HepG2 (cell line): ENCODE data around the gene RIMBP3C. TPM values are rescaled to one million over a fixed set of nuclear protein-coding genes. Genes with fewer than 3 reads are reported as not detected.

Experiments used
- ATRX ChIP-seq: sonication (generic); formaldehyde crosslinking; IDR thresholded peaks from 2 replicates; pipeline ENCODE4 v1.4.0; 2020; ENCODE audit warnings: missing genetic modification reagents, borderline replicate concordance
- BORCS8-MEF2B ChIP-seq: sonication (generic); formaldehyde crosslinking; IDR thresholded peaks from 2 replicates; pipeline ENCODE4 v1.8.0; 2022; ENCODE audit warnings: mild to moderate bottlenecking, missing genetic modification reagents
- CCDC6 ChIP-seq: sonication (generic); formaldehyde crosslinking; IDR thresholded peaks from 2 replicates; pipeline ENCODE4 v1.8.1; 2022; ENCODE audit warnings: mild to moderate bottlenecking, missing genetic modification reagents, moderate library complexity
- GZF1 ChIP-seq: sonication (generic); formaldehyde crosslinking; IDR thresholded peaks from 2 replicates; pipeline ENCODE4 v1.5.1; 2020; ENCODE audit warnings: mild to moderate bottlenecking, missing genetic modification reagents
- KLF15 ChIP-seq: sonication (generic); formaldehyde crosslinking; IDR thresholded peaks from 2 replicates; pipeline ENCODE4 v1.8.1; 2023; ENCODE audit warnings: borderline replicate concordance, mild to moderate bottlenecking, inconsistent platforms, missing genetic modification reagents, mixed read lengths
- MLXIP ChIP-seq: sonication (generic); formaldehyde crosslinking; IDR thresholded peaks from 2 replicates; pipeline ENCODE4 v1.9.0; 2021; ENCODE audit warnings: missing genetic modification reagents, borderline replicate concordance
- PTBP1 ChIP-seq: fragments of 200-400 bp; formaldehyde crosslinking; IDR thresholded peaks from 2 replicates; pipeline ENCODE4 v1.6.1; 2018; ENCODE audit warnings: low read length, low read depth; ENCODE audit not compliant: poor library complexity, severe bottlenecking
- SALL1 ChIP-seq: sonication (generic); formaldehyde crosslinking; IDR thresholded peaks from 2 replicates; pipeline ENCODE4 v1.8.0; 2022; ENCODE audit warnings: mild to moderate bottlenecking, missing genetic modification reagents
- SIX1 ChIP-seq: sonication (generic); formaldehyde crosslinking; IDR thresholded peaks from 2 replicates; pipeline ENCODE4 v1.4.0; 2020; ENCODE audit warnings: missing genetic modification reagents, borderline replicate concordance
- STAT5B ChIP-seq: sonication (generic); formaldehyde crosslinking; IDR thresholded peaks from 2 replicates; pipeline ENCODE4 v1.4.0; 2020; ENCODE audit warnings: missing genetic modification reagents
- ZNF329 ChIP-seq: sonication (generic); formaldehyde crosslinking; IDR thresholded peaks from 2 replicates; pipeline ENCODE4 v1.9.0; 2021; ENCODE audit warnings: low read depth, mild to moderate bottlenecking, missing genetic modification reagents
- ZNF451 ChIP-seq: sonication (generic); formaldehyde crosslinking; IDR thresholded peaks from 2 replicates; pipeline ENCODE4 v1.5.0; 2020; ENCODE audit warnings: mild to moderate bottlenecking, missing genetic modification reagents
- ZNF674 ChIP-seq: sonication (generic); formaldehyde crosslinking; IDR thresholded peaks from 2 replicates; pipeline ENCODE4 v1.5.0; 2020; ENCODE audit warnings: low read depth, mild to moderate bottlenecking, missing genetic modification reagents
- polyA plus RNA-seq, 8 experiments: library from polyadenylated mRNA; depleted of rRNA in 3 of 8; stranded (reverse) in 7 of 8; unstranded in 1 of 8; fragments of >200 nt; fragmentation: Illumina TruSeq in 4 of 8; extraction: Trizol in 4 of 8; gene quantifications; 2 replicates each; pipeline versions ENCODE4 v1.2.1 to v1.2.3, GENCODE V29; 2011 to 2016; ENCODE audit warnings: low read depth in 4 of 8, missing spikeins in 1 of 8, mixed read lengths in 1 of 8; ENCODE audit not compliant: insufficient read depth in 1 of 8
- total RNA-seq, 5 experiments: library from RNA; depleted of rRNA; stranded (reverse); fragments of >200 nt; fragmentation: Illumina TruSeq; extraction: Trizol; gene quantifications; 2 replicates each; pipeline ENCODE4 v1.2.3, GENCODE V29; 2016; ENCODE audit warnings: low read depth in 1 of 5
- TF ChIP-seq, protein P1 (sequence below): sonication (generic); formaldehyde crosslinking; IDR thresholded peaks from 2 replicates; pipeline ENCODE4 v1.4.0; 2020; ENCODE audit warnings: missing genetic modification reagents
- TF ChIP-seq, protein P2 (sequence below): sonication (generic); formaldehyde crosslinking; IDR thresholded peaks from 2 replicates; pipeline ENCODE4 v1.4.0; 2020; ENCODE audit warnings: mild to moderate bottlenecking, missing genetic modification reagents
- TF ChIP-seq, protein P3 (sequence below): IDR thresholded peaks from 2 replicates; pipeline ENCODE4 v1.6.1; 2018; ENCODE audit warnings: missing genetic modification reagents

Gene RIMBP3C
- total and polyA plus RNA-seq, 2 of the 13 experiments (the other 11 are each of a cell fraction or from before 2014, with no cell fraction given), result 0.15 TPM; not detected in 1

GRCh38 chr22:21567456-21568346, 16.4 kb upstream of the RIMBP3C start, which contains the start of gene UBE2L3 (continued):
- TF ChIP-seq, protein P1, sequence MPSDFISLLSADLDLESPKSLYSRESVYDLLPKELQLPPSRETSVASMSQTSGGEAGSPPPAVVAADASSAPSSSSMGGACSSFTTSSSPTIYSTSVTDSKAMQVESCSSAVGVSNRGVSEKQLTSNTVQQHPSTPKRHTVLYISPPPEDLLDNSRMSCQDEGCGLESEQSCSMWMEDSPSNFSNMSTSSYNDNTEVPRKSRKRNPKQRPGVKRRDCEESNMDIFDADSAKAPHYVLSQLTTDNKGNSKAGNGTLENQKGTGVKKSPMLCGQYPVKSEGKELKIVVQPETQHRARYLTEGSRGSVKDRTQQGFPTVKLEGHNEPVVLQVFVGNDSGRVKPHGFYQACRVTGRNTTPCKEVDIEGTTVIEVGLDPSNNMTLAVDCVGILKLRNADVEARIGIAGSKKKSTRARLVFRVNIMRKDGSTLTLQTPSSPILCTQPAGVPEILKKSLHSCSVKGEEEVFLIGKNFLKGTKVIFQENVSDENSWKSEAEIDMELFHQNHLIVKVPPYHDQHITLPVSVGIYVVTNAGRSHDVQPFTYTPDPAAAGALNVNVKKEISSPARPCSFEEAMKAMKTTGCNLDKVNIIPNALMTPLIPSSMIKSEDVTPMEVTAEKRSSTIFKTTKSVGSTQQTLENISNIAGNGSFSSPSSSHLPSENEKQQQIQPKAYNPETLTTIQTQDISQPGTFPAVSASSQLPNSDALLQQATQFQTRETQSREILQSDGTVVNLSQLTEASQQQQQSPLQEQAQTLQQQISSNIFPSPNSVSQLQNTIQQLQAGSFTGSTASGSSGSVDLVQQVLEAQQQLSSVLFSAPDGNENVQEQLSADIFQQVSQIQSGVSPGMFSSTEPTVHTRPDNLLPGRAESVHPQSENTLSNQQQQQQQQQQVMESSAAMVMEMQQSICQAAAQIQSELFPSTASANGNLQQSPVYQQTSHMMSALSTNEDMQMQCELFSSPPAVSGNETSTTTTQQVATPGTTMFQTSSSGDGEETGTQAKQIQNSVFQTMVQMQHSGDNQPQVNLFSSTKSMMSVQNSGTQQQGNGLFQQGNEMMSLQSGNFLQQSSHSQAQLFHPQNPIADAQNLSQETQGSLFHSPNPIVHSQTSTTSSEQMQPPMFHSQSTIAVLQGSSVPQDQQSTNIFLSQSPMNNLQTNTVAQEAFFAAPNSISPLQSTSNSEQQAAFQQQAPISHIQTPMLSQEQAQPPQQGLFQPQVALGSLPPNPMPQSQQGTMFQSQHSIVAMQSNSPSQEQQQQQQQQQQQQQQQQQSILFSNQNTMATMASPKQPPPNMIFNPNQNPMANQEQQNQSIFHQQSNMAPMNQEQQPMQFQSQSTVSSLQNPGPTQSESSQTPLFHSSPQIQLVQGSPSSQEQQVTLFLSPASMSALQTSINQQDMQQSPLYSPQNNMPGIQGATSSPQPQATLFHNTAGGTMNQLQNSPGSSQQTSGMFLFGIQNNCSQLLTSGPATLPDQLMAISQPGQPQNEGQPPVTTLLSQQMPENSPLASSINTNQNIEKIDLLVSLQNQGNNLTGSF, result peak; percentile 89
- TF ChIP-seq, protein P2, sequence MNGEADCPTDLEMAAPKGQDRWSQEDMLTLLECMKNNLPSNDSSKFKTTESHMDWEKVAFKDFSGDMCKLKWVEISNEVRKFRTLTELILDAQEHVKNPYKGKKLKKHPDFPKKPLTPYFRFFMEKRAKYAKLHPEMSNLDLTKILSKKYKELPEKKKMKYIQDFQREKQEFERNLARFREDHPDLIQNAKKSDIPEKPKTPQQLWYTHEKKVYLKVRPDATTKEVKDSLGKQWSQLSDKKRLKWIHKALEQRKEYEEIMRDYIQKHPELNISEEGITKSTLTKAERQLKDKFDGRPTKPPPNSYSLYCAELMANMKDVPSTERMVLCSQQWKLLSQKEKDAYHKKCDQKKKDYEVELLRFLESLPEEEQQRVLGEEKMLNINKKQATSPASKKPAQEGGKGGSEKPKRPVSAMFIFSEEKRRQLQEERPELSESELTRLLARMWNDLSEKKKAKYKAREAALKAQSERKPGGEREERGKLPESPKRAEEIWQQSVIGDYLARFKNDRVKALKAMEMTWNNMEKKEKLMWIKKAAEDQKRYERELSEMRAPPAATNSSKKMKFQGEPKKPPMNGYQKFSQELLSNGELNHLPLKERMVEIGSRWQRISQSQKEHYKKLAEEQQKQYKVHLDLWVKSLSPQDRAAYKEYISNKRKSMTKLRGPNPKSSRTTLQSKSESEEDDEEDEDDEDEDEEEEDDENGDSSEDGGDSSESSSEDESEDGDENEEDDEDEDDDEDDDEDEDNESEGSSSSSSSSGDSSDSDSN (CRISPR knock-in tag), result peak; percentile 95
- TF ChIP-seq ZNF451 (CRISPR knock-in tag), result no peak
- no peak for TF ChIP-seq KLF15
- no peak; the same call in 1 of the 2 replicates for TF ChIP-seq ZNF674 (CRISPR knock-in tag)
- peak; percentile 85 for TF ChIP-seq CCDC6 (CRISPR knock-in tag)
- 0 out of 2 replicates have a peak, but pooled peaks have one; percentile 37 for TF ChIP-seq GZF1 (CRISPR knock-in tag)
- no peak for TF ChIP-seq SIX1
- TF ChIP-seq ZNF329 (CRISPR knock-in tag), result peak; percentile 80; the same call in 1 of the 2 replicates
- TF ChIP-seq ATRX, result no peak
- TF ChIP-seq MLXIP (CRISPR knock-in tag), result peak; percentile 48; the same call in 1 of the 2 replicates
- peak; percentile 56 for TF ChIP-seq PTBP1
- peak; percentile 72 for TF ChIP-seq SALL1 (CRISPR knock-in tag)
- no peak; the same call in 1 of the 2 replicates for TF ChIP-seq STAT5B (CRISPR knock-in tag)
- peak; percentile 87 for TF ChIP-seq BORCS8-MEF2B (CRISPR knock-in tag)
- TF ChIP-seq, protein P3, sequence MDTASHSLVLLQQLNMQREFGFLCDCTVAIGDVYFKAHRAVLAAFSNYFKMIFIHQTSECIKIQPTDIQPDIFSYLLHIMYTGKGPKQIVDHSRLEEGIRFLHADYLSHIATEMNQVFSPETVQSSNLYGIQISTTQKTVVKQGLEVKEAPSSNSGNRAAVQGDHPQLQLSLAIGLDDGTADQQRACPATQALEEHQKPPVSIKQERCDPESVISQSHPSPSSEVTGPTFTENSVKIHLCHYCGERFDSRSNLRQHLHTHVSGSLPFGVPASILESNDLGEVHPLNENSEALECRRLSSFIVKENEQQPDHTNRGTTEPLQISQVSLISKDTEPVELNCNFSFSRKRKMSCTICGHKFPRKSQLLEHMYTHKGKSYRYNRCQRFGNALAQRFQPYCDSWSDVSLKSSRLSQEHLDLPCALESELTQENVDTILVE (CRISPR knock-in tag), result 0 out of 2 replicates have a peak, but pooled peaks have one; percentile 44
